Spleen (tissue), 11 donors: Measurements from ENCODE around the gene AKAP7. TPM values are rescaled to one million over a fixed set of nuclear protein-coding genes. Genes with fewer than 3 reads are reported as not detected.
"Not testable (repeated sequence)": the region's sequence is repeated elsewhere in the genome, so short reads cannot be mapped to it uniquely, and the experiment has no call there.

Experiments
- DNase-seq: peaks from one replicate; pipeline ENCODE4 v3.0.0-alpha.2; 2020
- H3K27ac ChIP-seq, 8 donors: fragments of 200-600 bp; sonication (generic) in 7 of 8; 1 replicate in 4 of 8; 2 replicates in 4 of 8; pipeline versions ENCODE4 v1.5.0 to v1.8.0; 2016 to 2021; ENCODE audit warnings: inconsistent platforms in 4 of 8, mild to moderate bottlenecking in 4 of 8, moderate library complexity in 1 of 8
- H3K27me3 ChIP-seq, 7 donors: fragments of 200-600 bp; sonication (generic) in 6 of 7; replicated peaks in 1 of 7; 1 replicate in 4 of 7; 2 replicates in 3 of 7; pipeline versions ENCODE4 v1.5.0 to v1.8.0; 2016 to 2021; ENCODE audit warnings: inconsistent platforms in 3 of 7, mild to moderate bottlenecking in 1 of 7
- H3K36me3 ChIP-seq, 6 donors: fragments of 200-600 bp; sonication (generic) in 5 of 6; 1 replicate in 4 of 6; 2 replicates in 2 of 6; pipeline versions ENCODE4 v1.5.0 to v1.8.0; 2016 to 2021; ENCODE audit warnings: inconsistent platforms in 2 of 6
- H3K4me1 ChIP-seq, 6 donors: fragments of 200-600 bp; sonication (generic) in 5 of 6; 1 replicate in 3 of 6; 2 replicates in 3 of 6; pipeline versions ENCODE4 v1.5.0 to v1.8.0; 2016 to 2021; ENCODE audit warnings: inconsistent platforms in 3 of 6
- H3K4me3 ChIP-seq, 8 donors: fragments of 200-600 bp; sonication (generic) in 7 of 8; 1 replicate in 4 of 8; 2 replicates in 4 of 8; pipeline versions ENCODE4 v1.5.0 to v1.8.0; 2016 to 2021; ENCODE audit warnings: inconsistent platforms in 4 of 8, mild to moderate bottlenecking in 4 of 8, moderate library complexity in 2 of 8
- H3K9me3 ChIP-seq, 8 donors: fragments of 200-600 bp; sonication (generic) in 7 of 8; 1 replicate in 4 of 8; 2 replicates in 4 of 8; pipeline versions ENCODE4 v1.5.0 to v1.8.0; 2016 to 2021; ENCODE audit warnings: inconsistent platforms in 4 of 8
- POLR2A ChIP-seq, 3 donors: fragments of 450-650 bp; IDR thresholded peaks; one replicate each; pipeline ENCODE4 v1.5.1; 2017; ENCODE audit warnings: antibody characterized with exemption in 3 of 3, mild to moderate bottlenecking in 1 of 3
- POLR2AphosphoS5 ChIP-seq, 3 donors: sonication (generic); formaldehyde crosslinking; IDR thresholded peaks; one replicate each; pipeline ENCODE4 v1.5.1; 2017; ENCODE audit warnings: antibody characterized with exemption in 3 of 3
- WGBS, 5 donors: extraction: QIAGEN DNeasy Blood & Tissue Kit in 3 of 5; methylation state at CpG; one replicate each; pipeline versions ENCODE4 v1.1.5 to v1.1.7; 2013 to 2018; 5-methylcytosine and 5-hydroxymethylcytosine counted together
- intact Hi-C: fragments of 100-400 bp; cut with DNase I; formaldehyde crosslinking; loops from one replicate; pipeline ENCODE4 v1.15.0; 2023; ENCODE audit warnings: low total_unique reads
- polyA plus RNA-seq, 3 donors: library from polyadenylated mRNA; stranded (reverse); fragments of 200-250 nt; gene quantifications; one replicate each; pipeline ENCODE4 v1.2.1, GENCODE V29; 2013
- total RNA-seq, 7 donors: library from RNA; depleted of rRNA in 3 of 7; stranded (reverse); fragments of >200 nt in 3 of 7; fragmentation: NEBNext Ultra II Directional in 4 of 7; extraction: Animal tissue kit (Norgen Biotek cat#: 25700) in 4 of 7; gene quantifications; one replicate each; pipeline versions ENCODE4 v1.1.0 to v1.2.1, GENCODE V29; 2016 to 2021
- TF ChIP-seq, protein P1 (sequence below), 11 experiments: fragments of 200-600 bp in 7 of 11; fragments of 450-650 bp in 4 of 11; sonication (generic) in 4 of 11; IDR thresholded peaks in 8 of 11; conservative IDR thresholded peaks in 3 of 11; 1 replicate in 7 of 11; 2 replicates in 4 of 11; pipeline versions ENCODE4 v1.4.0 to v1.8.0; 2016 to 2021; ENCODE audit warnings: antibody characterized with exemption in 11 of 11, inconsistent platforms in 4 of 11, mild to moderate bottlenecking in 1 of 11
- donor health status: healthy with polysubstance abuse.
- donor health status: DM: no; HTN: no; CAD: no; lungs with moderate emphysema.
- donor health status: DM: no; HTN: no; CAD: no.
- donor health status: Bipolar disorder and iron deficiency.
- donor health status: healthy.
- donor health status: DM: no; HTN: no; CAD: no.
- donor health status: DM: yes; HTN: yes; CAD: no.

AKAP7 gene
- total and polyA plus RNA-seq, 10 donors = 6.6 to 23.8 (median 12.0) TPM

DNA sequence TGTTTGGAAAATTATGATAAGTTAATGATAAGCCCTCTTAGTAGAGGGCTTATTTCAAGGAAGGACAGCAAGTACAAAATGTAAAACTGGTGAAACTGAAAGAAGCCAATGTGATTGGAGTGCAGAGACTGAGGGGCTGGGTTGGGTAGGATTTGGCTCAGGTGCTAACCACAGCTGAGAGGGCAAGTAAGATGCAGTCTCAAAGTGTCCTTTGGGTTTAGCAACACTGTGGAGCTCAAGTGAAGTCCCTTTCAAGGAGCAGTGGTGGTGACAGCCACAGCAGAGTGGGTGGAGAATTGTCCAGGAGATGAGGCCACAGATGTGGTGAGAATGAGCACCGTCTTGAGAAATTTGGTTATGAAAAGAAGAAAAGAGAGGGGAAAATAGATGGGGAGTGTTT lies 181.4 kb downstream of the AKAP7 start:
- H3K36me3 ChIP-seq = no peaks in the 10 kb centered on the region
- H3K9me3 ChIP-seq = peaks cover 0 to 21% (median 16%) of the 10 kb centered on the region in 8 donors
- H3K27me3 ChIP-seq = no peaks in the 10 kb centered on the region
- 71 to 96% (median 89%) methylated on average over 1 of the region's 1 CpG for WGBS, 5 donors
- no peaks in the 10 kb centered on the region for H3K4me1 ChIP-seq
- no peak for TF ChIP-seq POLR2A (IDR thresholded peaks at IDR 0.05)
- TF ChIP-seq POLR2AphosphoS5 (IDR thresholded peaks at IDR 0.05) = no peak
- TF ChIP-seq, protein P1, sequence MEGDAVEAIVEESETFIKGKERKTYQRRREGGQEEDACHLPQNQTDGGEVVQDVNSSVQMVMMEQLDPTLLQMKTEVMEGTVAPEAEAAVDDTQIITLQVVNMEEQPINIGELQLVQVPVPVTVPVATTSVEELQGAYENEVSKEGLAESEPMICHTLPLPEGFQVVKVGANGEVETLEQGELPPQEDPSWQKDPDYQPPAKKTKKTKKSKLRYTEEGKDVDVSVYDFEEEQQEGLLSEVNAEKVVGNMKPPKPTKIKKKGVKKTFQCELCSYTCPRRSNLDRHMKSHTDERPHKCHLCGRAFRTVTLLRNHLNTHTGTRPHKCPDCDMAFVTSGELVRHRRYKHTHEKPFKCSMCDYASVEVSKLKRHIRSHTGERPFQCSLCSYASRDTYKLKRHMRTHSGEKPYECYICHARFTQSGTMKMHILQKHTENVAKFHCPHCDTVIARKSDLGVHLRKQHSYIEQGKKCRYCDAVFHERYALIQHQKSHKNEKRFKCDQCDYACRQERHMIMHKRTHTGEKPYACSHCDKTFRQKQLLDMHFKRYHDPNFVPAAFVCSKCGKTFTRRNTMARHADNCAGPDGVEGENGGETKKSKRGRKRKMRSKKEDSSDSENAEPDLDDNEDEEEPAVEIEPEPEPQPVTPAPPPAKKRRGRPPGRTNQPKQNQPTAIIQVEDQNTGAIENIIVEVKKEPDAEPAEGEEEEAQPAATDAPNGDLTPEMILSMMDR (IDR thresholded peaks at IDR 0.05 in 8 of 11, conservative IDR thresholded peaks at IDR 0.05 in 3 of 11) = no peak
- no peak overlapping the region for H3K27ac ChIP-seq
- no peak for DNase-seq
- intact Hi-C loops = no loop called here
- no peak overlapping the region for H3K4me3 ChIP-seq

DNA sequence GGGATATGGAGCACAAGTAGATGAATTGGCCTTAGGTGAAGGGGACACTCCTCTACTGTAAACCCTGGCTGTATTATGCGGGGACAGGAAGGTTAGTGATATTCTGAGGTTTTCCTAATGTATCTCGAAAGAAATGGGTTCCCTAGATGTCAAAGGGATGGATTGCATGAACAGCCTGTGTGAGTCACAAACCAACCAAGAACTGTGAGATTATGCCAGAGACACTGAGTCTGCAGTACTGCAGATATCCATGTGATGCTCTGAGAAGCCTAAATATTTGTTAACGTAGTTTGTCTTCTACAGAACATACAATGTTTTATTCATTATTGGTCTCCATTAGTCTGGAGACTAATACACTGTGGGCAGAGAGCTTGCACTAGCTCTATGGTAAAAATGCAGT lies 182.2 kb downstream of the AKAP7 start:
- Histone ChIP-seq H3K4me3 (no peak overlapping the region), H3K9me3 (peaks cover 0 to 21% (median 16%) of the 10 kb centered on the region in 8 donors), H3K27me3 (no peaks in the 10 kb centered on the region), H3K4me1 (no peaks in the 10 kb centered on the region), H3K36me3 (no peaks in the 10 kb centered on the region), H3K27ac (no peak overlapping the region)
- no peak for TF ChIP-seq POLR2AphosphoS5 (IDR thresholded peaks at IDR 0.05)
- TF ChIP-seq, protein P1 (IDR thresholded peaks at IDR 0.05 in 8 of 11, conservative IDR thresholded peaks at IDR 0.05 in 3 of 11) = no peak
- no peak for TF ChIP-seq POLR2A (IDR thresholded peaks at IDR 0.05)
- no peak for DNase-seq
- WGBS, 5 donors = 90 to 95% (median 93%) methylated on average over 3 of the region's 3 CpGs
- intact Hi-C loops = no loop called here

DNA sequence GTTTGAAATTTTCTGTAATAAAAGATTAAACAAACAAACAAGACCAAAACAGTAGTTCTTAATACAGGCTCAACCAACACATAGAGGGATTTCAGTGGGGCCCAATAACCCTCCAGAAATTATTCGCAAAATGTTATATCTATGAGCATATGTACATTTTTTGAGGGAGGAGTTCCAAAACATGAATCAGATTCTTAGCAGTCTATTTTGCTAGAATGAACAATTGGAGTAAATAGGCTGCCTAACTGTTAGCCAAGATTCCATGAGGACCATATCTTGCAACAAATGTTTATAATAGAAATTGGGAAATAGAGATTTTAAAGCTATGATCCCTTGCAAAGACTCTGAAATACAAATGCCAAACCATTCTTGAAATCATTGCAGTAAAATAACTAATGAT lies 186.3 kb downstream of the AKAP7 start:
- Histone ChIP-seq H3K27ac (no peak overlapping the region), H3K9me3 (peaks cover 0 to 5% (median 0%) of the 10 kb centered on the region in 8 donors), H3K36me3 (no peaks in the 10 kb centered on the region), H3K4me3 (no peak overlapping the region), H3K4me1 (no peaks in the 10 kb centered on the region), H3K27me3 (no peaks in the 10 kb centered on the region)
- TF ChIP-seq POLR2A (IDR thresholded peaks at IDR 0.05) (no peak), POLR2AphosphoS5 (IDR thresholded peaks at IDR 0.05) (no peak)
- TF ChIP-seq, protein P1 (IDR thresholded peaks at IDR 0.05 in 8 of 11, conservative IDR thresholded peaks at IDR 0.05 in 3 of 11) = no peak
- intact Hi-C loops = no loop called here
- no peak for DNase-seq
- WGBS, 5 donors = 90 to 97% (median 92%) methylated on average over 1 of the region's 1 CpG

DNA sequence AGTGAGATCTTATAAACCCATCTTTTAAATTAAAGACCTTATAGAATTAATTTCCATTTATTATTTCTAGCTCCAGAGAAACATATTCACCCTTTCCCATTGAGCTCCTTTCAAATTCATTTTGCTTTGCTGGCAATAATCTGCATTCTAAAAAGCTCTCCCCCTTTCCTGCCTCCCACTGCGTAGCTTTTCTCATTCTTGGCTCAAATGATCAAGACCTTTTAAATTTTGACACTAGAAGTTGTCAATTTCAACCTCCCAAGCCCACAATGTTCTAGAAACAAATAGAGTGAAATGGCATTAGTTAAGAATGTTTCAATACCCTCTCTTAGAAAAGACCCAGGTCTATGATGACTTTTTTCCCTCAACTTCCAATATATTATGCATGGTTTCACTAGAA lies 186.9 kb downstream of the AKAP7 start:
- Histone ChIP-seq H3K36me3 (no peaks in the 10 kb centered on the region), H3K4me3 (no peak overlapping the region), H3K27ac (no peak overlapping the region), H3K27me3 (no peaks in the 10 kb centered on the region), H3K4me1 (no peaks in the 10 kb centered on the region), H3K9me3 (peaks cover 0 to under 1% (median 0%) of the 10 kb centered on the region in 8 donors)
- 70 to 84% (median 81%) methylated on average over 1 of the region's 1 CpG for WGBS, 5 donors
- no peak for DNase-seq
- no peak for TF ChIP-seq POLR2A (IDR thresholded peaks at IDR 0.05)
- TF ChIP-seq, protein P1 (IDR thresholded peaks at IDR 0.05 in 8 of 11, conservative IDR thresholded peaks at IDR 0.05 in 3 of 11) = no peak
- intact Hi-C loops = no loop called here

DNA sequence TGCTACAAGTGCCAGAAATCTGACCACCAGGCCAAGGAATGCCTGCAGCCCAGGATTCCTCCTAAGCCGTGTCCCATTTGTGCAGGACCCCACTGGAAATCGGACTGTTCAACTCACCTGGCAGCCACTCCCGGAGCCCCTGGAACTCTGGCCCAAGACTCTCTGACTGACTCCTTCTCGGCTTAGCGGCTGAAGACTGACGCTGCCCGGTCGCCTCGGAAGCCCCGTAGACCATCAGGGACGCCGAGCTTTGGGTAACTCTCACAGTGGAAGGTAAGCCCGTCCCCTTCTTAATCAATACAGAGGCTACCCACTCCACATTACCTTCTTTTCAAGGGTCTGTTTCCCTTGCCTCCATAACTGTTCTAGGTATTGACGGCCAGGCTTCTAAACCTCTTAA lies 190.4 kb downstream of the AKAP7 start:
- H3K4me1 ChIP-seq, DNase-seq, intact Hi-C loops, H3K9me3 ChIP-seq, H3K4me3 ChIP-seq, H3K27ac ChIP-seq, H3K36me3 ChIP-seq, H3K27me3 ChIP-seq: not testable (repeated sequence)
- WGBS, 5 donors = 88 to 94% (median 93%) methylated on average over 14 of the region's 14 CpGs

DNA sequence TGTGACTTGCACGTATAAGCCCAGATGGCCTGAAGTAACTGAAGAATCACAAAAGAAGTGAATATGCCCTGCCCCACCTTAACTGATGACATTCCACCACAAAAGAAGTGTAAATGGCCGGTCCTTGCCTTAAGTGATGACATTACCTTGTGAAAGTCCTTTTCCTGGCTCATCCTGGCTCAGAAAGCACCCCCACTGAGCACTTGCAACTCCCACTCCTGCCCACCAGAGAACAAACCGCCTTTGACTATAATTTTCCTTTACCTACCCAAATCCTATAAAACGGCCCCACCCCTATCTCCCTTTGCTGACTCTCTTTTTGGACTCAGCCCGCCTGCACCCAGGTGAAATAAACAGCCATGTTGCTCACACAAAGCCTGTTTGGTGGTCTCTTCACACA lies 193.5 kb downstream of the AKAP7 start:
- H3K4me1 ChIP-seq, intact Hi-C loops, H3K27me3 ChIP-seq, H3K27ac ChIP-seq, H3K9me3 ChIP-seq, H3K36me3 ChIP-seq, DNase-seq, H3K4me3 ChIP-seq: not testable (repeated sequence)
- WGBS, 5 donors = 81 to 92% (median 86%) methylated on average over 4 to 5 of the region's 5 CpGs
